ENCODE measurements around the gene DFFA. TPM values are rescaled to one million over a fixed set of nuclear protein-coding genes. Genes with fewer than 3 reads are reported as not detected.

The DFFA gene
- total and polyA plus RNA-seq, 9 of the 15 experiments (the other 6 are each of a cell fraction or from before 2014, with no cell fraction given) = 39.6 to 74.8 (median 59.2) TPM

DNA sequence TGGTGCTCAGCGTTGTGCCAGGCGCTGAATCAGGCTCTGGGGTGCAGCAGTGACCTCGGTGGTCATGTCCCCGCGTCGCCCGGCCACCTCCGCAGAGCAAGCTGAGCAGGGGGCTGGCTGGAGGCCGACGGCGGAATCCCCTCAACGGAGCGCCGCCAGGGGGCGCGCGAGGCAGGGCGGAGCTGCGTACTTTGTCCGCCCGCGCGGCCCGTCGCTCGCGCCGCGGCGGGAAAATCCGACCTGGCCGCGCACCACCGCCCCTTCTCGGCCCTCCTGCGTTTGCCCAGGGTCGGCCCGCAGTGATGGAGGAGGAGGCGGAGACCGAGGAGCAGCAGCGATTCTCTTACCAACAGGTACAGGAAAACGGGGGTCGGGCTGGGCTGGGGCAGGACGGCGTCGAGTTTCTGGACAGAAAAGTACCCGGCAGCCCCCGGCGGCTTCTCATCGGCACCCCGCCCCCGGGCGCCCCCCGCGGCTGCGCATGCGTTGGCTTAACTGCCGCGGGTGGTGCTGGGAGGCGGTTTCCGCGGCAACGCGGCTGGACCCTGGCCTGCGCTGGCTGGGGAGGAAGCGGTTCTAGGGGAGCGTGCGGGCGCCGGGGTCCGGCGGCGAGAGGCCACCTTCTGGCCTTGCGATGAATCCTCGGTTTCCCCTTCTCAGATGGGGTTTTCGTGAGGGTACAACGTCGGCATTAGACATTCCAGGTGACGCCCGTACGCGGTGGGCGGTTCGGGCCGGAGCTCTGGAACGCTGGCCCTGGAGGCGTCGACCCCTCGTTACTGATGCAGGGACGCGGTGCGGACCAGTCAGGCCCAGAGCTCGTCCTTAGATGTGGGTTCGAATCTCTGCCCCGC, 41.9 kb downstream of the DFFA start, which contains the start of gene CENPS (continued):
- TF ChIP-seq ZNF592 (IDR thresholded peaks at IDR 0.05) = peak; percentile 98
- peak; percentile 5; the same call in 1 of the 2 replicates for TF ChIP-seq ETV1 (tag; conservative IDR thresholded peaks at IDR 0.05; ENCODE audit: low read depth)
- TF ChIP-seq TSC22D4 (tag; IDR thresholded peaks at IDR 0.05) = no peak
- TF ChIP-seq NELFE (IDR thresholded peaks at IDR 0.05; ENCODE audit: insufficient read depth, insufficient read length) = no peak
- TF ChIP-seq FUS (optimal IDR thresholded peaks at IDR 0.05; ENCODE audit: low read depth, low read length) = peak; percentile 44
- no peak for TF ChIP-seq ZNF184 (CRISPR knock-in tag; IDR thresholded peaks at IDR 0.05)
- TF ChIP-seq PHB (CRISPR knock-in tag; IDR thresholded peaks at IDR 0.05) = 0 out of 2 replicates have a peak, but pooled peaks have one; percentile 28
- no peak for TF ChIP-seq FOXM1 (IDR thresholded peaks at IDR 0.05; ENCODE audit: low read depth)
- peak; percentile 92 for TF ChIP-seq FOXM1 (CRISPR knock-in tag; IDR thresholded peaks at IDR 0.05; ENCODE audit: low read depth)
- 0 out of 2 replicates have a peak, but pooled peaks have one; percentile 39 for TF ChIP-seq PHF21A (IDR thresholded peaks at IDR 0.05; ENCODE audit: borderline replicate concordance, low read depth)
- no peak for TF ChIP-seq BCL6 (CRISPR knock-in tag; IDR thresholded peaks at IDR 0.05)
- TF ChIP-seq, protein P1, sequence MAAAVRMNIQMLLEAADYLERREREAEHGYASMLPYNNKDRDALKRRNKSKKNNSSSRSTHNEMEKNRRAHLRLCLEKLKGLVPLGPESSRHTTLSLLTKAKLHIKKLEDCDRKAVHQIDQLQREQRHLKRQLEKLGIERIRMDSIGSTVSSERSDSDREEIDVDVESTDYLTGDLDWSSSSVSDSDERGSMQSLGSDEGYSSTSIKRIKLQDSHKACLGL (CRISPR knock-in tag; IDR thresholded peaks at IDR 0.05; ENCODE audit: borderline replicate concordance, poor library complexity, severe bottlenecking) = no peak
- TF ChIP-seq POLR2B (IDR thresholded peaks at IDR 0.05; ENCODE audit: low read depth, partially characterized antibody) = peak; percentile 60
- no peak for TF ChIP-seq ZBTB8A (IDR thresholded peaks at IDR 0.05; ENCODE audit: partially characterized antibody)
- TF ChIP-seq ZNF830 (CRISPR knock-in tag; IDR thresholded peaks at IDR 0.05) = no peak
- no peak for TF ChIP-seq SLC30A9 (CRISPR knock-in tag; IDR thresholded peaks at IDR 0.05)
- 0 out of 2 replicates have a peak, but pooled peaks have one; percentile 33 for TF ChIP-seq RBM14 (IDR thresholded peaks at IDR 0.05; ENCODE audit: borderline replicate concordance, insufficient read depth, low read depth, low read length)
- peak; percentile 71 for TF ChIP-seq PRPF4 (IDR thresholded peaks at IDR 0.05; ENCODE audit: insufficient read depth, low read depth, low read length, poor library complexity, severe bottlenecking)
- peak; percentile 93 for TF ChIP-seq U2AF1 (optimal IDR thresholded peaks at IDR 0.05; ENCODE audit: low read depth, low read length)
- TF ChIP-seq, protein P2, sequence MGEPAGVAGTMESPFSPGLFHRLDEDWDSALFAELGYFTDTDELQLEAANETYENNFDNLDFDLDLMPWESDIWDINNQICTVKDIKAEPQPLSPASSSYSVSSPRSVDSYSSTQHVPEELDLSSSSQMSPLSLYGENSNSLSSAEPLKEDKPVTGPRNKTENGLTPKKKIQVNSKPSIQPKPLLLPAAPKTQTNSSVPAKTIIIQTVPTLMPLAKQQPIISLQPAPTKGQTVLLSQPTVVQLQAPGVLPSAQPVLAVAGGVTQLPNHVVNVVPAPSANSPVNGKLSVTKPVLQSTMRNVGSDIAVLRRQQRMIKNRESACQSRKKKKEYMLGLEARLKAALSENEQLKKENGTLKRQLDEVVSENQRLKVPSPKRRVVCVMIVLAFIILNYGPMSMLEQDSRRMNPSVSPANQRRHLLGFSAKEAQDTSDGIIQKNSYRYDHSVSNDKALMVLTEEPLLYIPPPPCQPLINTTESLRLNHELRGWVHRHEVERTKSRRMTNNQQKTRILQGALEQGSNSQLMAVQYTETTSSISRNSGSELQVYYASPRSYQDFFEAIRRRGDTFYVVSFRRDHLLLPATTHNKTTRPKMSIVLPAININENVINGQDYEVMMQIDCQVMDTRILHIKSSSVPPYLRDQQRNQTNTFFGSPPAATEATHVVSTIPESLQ (CRISPR knock-in tag; IDR thresholded peaks at IDR 0.05) = peak; percentile 86
- TF ChIP-seq TEAD2 (tag; IDR thresholded peaks at IDR 0.05) = no peak
- TF ChIP-seq MCM3 (IDR thresholded peaks at IDR 0.05) = no peak

All from K562 (cell line).